MCF 10A (cell line): Measurements from ENCODE around the gene TRPM4. TPM values are rescaled to one million over a fixed set of nuclear protein-coding genes. Genes with fewer than 3 reads are reported as not detected.

Experiments used
- BruUV-seq: library from RNA; stranded (reverse); fragments of 400-500 nt; replicated peaks from 2 replicates; lab custom pipeline; 2021; lab: Mats Ljungman, UMichigan
- CTCF ChIA-PET: fragments of 300-600 bp; sonication (Branson Sonifier 250); formaldehyde crosslinking; extraction: SDS; loops from one replicate; lab custom pipeline; 2021; ENCODE audit warnings: antibody characterized with exemption, inconsistent platforms; lab: Yijun Ruan, JAX
- POLR2A ChIA-PET: fragments of 300-600, 350-650 bp; sonication (Branson Sonifier 250); formaldehyde crosslinking; extraction: SDS; loops from one replicate; lab custom pipeline; 2020; ENCODE audit warnings: antibody characterized with exemption, inconsistent platforms; lab: Yijun Ruan, JAX
- DNase-seq: peaks from one replicate; pipeline ENCODE4 v3.0.0-alpha.2; 2018; ENCODE audit not compliant: unreplicated experiment
- H3K27ac Mint-ChIP-seq: one replicate; pipeline ENCODE4 v1.8.0; 2022; ENCODE audit warnings: mild to moderate bottlenecking, low read depth, mixed read lengths; ENCODE audit not compliant: unreplicated experiment
- H3K27me3 Mint-ChIP-seq: one replicate; pipeline ENCODE4 v1.8.0; 2022; ENCODE audit warnings: mixed read lengths; ENCODE audit not compliant: insufficient read depth, unreplicated experiment
- H3K36me3 Mint-ChIP-seq: one replicate; pipeline ENCODE4 v1.8.0; 2022; ENCODE audit warnings: mild to moderate bottlenecking, moderate library complexity, mixed read lengths; ENCODE audit not compliant: insufficient read depth, unreplicated experiment
- H3K4me1 Mint-ChIP-seq: one replicate; pipeline ENCODE4 v1.8.0; 2022; ENCODE audit warnings: mixed read lengths; ENCODE audit not compliant: insufficient read depth, unreplicated experiment
- H3K4me3 Mint-ChIP-seq: one replicate; pipeline ENCODE4 v1.8.0; 2022; ENCODE audit warnings: mild to moderate bottlenecking, moderate library complexity, mixed read lengths; ENCODE audit not compliant: unreplicated experiment
- H3K9me3 Mint-ChIP-seq: one replicate; pipeline ENCODE4 v1.8.0; 2022; ENCODE audit warnings: mixed read lengths; ENCODE audit not compliant: unreplicated experiment
- intact Hi-C: fragments of 100-400 bp; cut with micrococcal nuclease; formaldehyde crosslinking; loops from 2 replicates; pipeline ENCODE4 v1.14.1; 2022
- total RNA-seq: library from RNA; stranded (reverse); gene quantifications from 2 replicates; pipeline ENCODE4 v1.2.3, GENCODE V29; 2022
- TF ChIP-seq, protein P1 (sequence below): fragments of 200-600 bp; IDR thresholded peaks from one replicate; pipeline ENCODE4 v1.8.0; 2022; ENCODE audit warnings: antibody characterized with exemption, mild to moderate bottlenecking; ENCODE audit not compliant: unreplicated experiment

TRPM4 gene
- total RNA-seq, 1 experiment from 2014 or later = 21.2 TPM

DNA sequence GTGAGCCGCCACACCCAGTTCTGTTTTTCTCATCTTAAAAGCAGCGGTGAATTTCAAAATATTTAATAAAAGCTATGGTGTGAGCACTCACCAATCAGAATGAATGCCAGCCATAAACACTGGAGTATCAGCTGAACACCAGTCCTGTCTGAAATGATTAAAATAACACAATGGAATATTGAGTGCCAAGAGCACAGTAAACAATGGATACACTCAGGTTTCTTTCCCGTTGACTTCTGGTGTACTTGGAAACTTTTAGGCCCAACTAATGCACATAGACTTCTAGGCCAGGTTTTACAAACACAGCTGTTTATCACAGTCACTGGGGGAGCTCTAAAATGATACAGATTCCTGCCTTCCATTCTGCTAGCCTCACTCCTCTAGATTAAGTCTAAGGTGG is 99.1 kb downstream of the TRPM4 start:
- intact Hi-C loops = no loop called here
- POLR2A ChIA-PET = interaction anchor here (0.7 kb wide), 1 partner anchor 103 kb away, joined by 3 read pairs; no protein-coding TSS in a partner anchor

More for the DNA sequence above, 99.1 kb downstream of the TRPM4 start:
- H3K9me3 Mint-ChIP-seq = peaks cover 12% of the 10 kb centered on the region
- DNase-seq = no peak
- no peak overlapping the region for H3K4me3 Mint-ChIP-seq
- no peaks in the 10 kb centered on the region for H3K27me3 Mint-ChIP-seq
- H3K36me3 Mint-ChIP-seq = no peaks in the 10 kb centered on the region
- no TSS peak for BruUV-seq
- H3K27ac Mint-ChIP-seq = no peak overlapping the region
- H3K4me1 Mint-ChIP-seq = no peaks in the 10 kb centered on the region
- CTCF ChIA-PET = interaction anchor here (1.7 to 2.0 kb wide), 2 partner anchors 12 to 45 kb away, joined by 4 to 7 read pairs; no protein-coding TSS in a partner anchor
- TF ChIP-seq, protein P1, sequence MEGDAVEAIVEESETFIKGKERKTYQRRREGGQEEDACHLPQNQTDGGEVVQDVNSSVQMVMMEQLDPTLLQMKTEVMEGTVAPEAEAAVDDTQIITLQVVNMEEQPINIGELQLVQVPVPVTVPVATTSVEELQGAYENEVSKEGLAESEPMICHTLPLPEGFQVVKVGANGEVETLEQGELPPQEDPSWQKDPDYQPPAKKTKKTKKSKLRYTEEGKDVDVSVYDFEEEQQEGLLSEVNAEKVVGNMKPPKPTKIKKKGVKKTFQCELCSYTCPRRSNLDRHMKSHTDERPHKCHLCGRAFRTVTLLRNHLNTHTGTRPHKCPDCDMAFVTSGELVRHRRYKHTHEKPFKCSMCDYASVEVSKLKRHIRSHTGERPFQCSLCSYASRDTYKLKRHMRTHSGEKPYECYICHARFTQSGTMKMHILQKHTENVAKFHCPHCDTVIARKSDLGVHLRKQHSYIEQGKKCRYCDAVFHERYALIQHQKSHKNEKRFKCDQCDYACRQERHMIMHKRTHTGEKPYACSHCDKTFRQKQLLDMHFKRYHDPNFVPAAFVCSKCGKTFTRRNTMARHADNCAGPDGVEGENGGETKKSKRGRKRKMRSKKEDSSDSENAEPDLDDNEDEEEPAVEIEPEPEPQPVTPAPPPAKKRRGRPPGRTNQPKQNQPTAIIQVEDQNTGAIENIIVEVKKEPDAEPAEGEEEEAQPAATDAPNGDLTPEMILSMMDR = no peak

Other genes starting within 250 kb of the TRPM4 start
- not detected in 2 replicates for gene DHDH, start 224.1 kb upstream of the TRPM4 start, total RNA-seq
- 130 and 152 TPM in 2 replicates for gene BAX, start 202.9 kb upstream of the TRPM4 start, total RNA-seq
- 275 and 390 TPM in 2 replicates for gene FTL, start 192.5 kb upstream of the TRPM4 start, total RNA-seq
- 29.7 and 42.7 TPM in 2 replicates for gene GYS1, start 164.5 kb upstream of the TRPM4 start, total RNA-seq
- 126 and 156 TPM in 2 replicates for gene RUVBL2, start 163.9 kb upstream of the TRPM4 start, total RNA-seq
- gene LHB, start 140.7 kb upstream of the TRPM4 start, total RNA-seq = not detected in 2 replicates
- gene CGB3, start 133.5 kb upstream of the TRPM4 start, total RNA-seq = not detected in 2 replicates
- not detected in 2 replicates for gene CGB2, start 125.9 kb upstream of the TRPM4 start, total RNA-seq
- not detected in 2 replicates for gene CGB1, start 120.9 kb upstream of the TRPM4 start, total RNA-seq
- not detected in 2 replicates for gene CGB5, start 113.9 kb upstream of the TRPM4 start, total RNA-seq
- 1.3 TPM in 1 of 2 replicates, not detected in the other for gene CGB8, start 108.7 kb upstream of the TRPM4 start, total RNA-seq
- 2.3 and 2.5 TPM in 2 replicates for gene CGB7, start 100.0 kb upstream of the TRPM4 start, total RNA-seq
- gene NTF4, start 93.0 kb upstream of the TRPM4 start, total RNA-seq = 6.0 and 7.8 TPM in 2 replicates
- gene KCNA7, start 85.1 kb upstream of the TRPM4 start, total RNA-seq = not detected in 2 replicates
- 199 and 200 TPM in 2 replicates for gene SNRNP70, start 72.3 kb upstream of the TRPM4 start, total RNA-seq
- 2.6 and 3.2 TPM in 2 replicates for gene LIN7B, start 43.4 kb upstream of the TRPM4 start, total RNA-seq
- 2.4 and 3.2 TPM in 2 replicates for gene C19orf73, start 38.6 kb upstream of the TRPM4 start, total RNA-seq
- gene PPFIA3, start 38.2 kb upstream of the TRPM4 start, total RNA-seq = 6.7 and 8.0 TPM in 2 replicates
- gene HRC, start 2.4 kb upstream of the TRPM4 start, total RNA-seq = not detected in 2 replicates
- gene SLC6A16, start 167.4 kb downstream of the TRPM4 start, total RNA-seq = 0.39 TPM in 1 of 2 replicates, not detected in the other
- gene CD37, start 177.6 kb downstream of the TRPM4 start, total RNA-seq = not detected in 2 replicates
- 3.5 and 6.2 TPM in 2 replicates for gene TEAD2, start 204.6 kb downstream of the TRPM4 start, total RNA-seq
- gene DKKL1, start 206.1 kb downstream of the TRPM4 start, total RNA-seq = 0.56 TPM in 1 of 2 replicates, not detected in the other
- gene KASH5, start 230.5 kb downstream of the TRPM4 start, total RNA-seq = not detected in 2 replicates